ENCODE data around the gene CXCL3.

Gene CXCL3

GRCh38 chr4:74055096-74055495, 16.6 kb upstream of the CXCL3 start:
- DNase-seq: no peak

DNA sequence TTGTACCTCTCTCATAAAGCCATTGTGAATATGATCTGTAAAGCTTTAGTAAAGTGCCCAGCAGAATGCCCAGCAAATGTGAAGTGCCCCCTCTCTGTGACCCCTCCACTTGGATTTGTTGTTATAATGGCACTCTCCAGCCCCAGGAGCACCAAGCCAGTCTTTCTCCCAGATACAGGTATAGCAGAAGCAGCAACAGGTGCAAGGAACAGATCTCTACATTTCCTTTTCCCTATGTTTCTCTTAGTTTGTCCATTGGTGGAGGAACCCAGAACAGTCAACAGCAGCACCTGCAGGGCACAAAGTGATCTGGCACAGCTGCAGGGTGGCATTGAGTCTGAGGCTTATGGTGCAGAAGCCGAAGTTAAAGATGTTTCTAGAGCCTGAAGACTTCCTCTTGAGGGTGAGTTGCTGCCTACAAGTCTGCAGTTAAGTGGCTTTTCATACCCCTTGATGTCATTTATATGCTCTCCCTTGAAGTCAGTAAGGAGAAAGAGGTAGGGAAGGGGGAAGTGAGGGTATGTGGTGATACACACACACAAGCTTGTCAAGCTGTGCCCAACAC, 16.1 kb upstream of the CXCL3 start:
- DNase-seq: no peak

DNA sequence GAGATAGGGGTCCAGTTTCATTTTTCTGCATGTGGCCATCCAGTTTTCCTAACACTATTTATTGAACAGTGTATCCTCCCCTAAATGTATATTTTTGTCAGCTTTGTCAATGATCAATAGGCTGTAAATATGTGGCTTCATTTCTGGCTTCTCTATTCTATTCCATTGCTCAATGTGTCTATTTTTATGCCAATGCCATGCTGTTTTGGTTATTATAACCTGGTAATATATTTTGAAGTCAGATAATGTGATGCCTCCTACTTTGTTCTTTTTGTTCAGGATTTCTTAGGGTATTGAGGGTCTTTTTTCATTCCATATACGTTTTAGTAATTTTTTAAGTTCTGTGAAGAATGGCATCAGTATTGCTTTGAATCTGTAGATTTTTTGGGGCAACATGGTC, 8.7 kb upstream of the CXCL3 start:
- DNase-seq: no peak

- DNase-seq: no peak
Observed at GRCh38 chr4:74045772-74046171, 7.3 kb upstream of the CXCL3 start.

- DNase-seq: no peak
Observed at GRCh38 chr4:74045247-74045646, 6.8 kb upstream of the CXCL3 start.

- DNase-seq: no peak
Observed at GRCh38 chr4:74044677-74045076, 6.2 kb upstream of the CXCL3 start.

- DNase-seq: no peak
Observed at GRCh38 chr4:74042681-74043080, 4.2 kb upstream of the CXCL3 start.

- no peak for DNase-seq
Observed at GRCh38 chr4:74041418-74041817, 2.9 kb upstream of the CXCL3 start.

DNA sequence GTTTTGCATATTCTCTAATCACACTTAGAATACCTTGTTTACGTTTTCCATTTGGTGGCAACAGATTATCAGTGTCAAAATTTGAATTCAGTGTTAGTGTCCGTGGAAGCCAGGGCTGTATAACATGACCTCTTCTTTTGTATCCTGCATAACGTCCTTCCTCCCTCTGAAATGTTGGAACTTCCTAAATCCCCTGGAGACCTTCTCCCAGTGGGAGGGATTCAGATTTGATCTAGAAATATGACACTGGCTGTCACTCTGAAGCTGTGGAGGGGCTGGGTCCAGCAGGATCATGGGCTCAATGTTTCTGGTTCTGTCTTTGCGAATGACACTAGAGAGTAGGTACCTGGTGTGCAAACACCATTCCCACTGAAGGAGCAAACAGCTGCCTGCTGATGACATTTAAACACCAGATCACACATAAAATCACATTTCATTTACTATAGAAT, 850 bp upstream of the CXCL3 start:
- no peak for DNase-seq

GRCh38 chr4:74038086-74038424, 434 bp downstream of the CXCL3 start:
- no peak for DNase-seq

GRCh38 chr4:74037076-74037955, 1.2 kb downstream of the CXCL3 start:
- DNase-seq: no peak

DNA sequence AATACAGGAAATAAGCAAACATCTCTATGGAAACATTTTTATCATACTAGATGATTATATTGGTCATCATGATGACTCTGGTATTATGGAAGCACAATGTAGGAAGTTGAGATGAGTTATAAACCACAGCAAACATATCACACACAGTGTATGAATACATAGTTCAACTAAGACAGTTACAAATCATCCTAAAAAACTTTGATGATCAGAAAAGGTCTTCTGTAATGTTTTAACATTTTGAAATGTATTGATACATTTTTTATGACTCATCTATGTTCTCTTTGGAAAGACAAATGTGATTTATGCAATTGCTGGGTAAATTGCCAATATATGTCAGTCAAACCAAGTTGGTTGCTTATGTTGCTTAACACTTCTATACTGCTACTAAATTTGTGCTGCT, 4.8 kb downstream of the CXCL3 start:
- DNase-seq: no peak

DNA sequence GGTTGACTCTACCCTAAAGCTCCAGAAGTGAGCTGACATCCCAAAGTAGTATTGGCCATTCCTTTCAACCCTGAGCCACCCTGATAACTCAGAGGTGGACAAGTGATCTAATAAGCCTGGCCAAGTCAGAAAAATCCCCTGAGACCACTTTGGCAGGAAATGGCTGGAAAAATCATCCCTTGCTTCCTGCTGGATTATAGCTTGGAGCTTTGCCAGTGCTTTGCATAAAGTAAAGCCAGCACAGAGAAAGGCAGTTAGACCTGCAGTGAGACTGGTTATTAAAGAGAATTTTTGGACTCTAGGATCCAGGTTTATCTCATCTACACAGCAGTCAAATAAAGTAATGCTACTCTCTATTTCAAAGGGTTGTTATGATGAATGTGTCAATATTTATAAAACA, 6.4 kb downstream of the CXCL3 start:
- no peak for DNase-seq

GRCh38 chr4:74031576-74031975, 6.9 kb downstream of the CXCL3 start:
- DNase-seq: no peak

GRCh38 chr4:74030285-74030684, 8.2 kb downstream of the CXCL3 start:
- no peak for DNase-seq

DNA sequence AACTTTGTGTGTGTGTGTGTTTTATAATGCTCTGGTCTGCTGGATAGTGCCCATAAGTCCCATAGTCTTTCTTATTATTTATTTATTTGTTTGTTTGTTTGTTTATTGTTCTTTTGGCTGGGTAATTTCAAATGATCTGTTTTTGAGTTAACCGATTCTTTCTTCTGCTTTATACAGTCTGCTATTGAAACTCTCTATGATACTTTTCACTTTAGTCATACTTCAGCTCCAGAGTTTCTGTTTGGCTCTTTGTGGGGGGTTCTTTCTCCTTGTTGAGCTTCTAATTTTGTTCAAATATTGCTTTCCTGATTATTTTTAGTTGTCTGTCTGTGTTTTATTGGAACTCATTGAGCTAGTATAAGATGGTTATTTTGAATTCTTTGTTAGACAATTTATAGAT, 10.0 kb downstream of the CXCL3 start:
- no peak for DNase-seq

GRCh38 chr4:74023709-74024108, 14.8 kb downstream of the CXCL3 start:
- DNase-seq: no peak

- no peak for DNase-seq
Observed at GRCh38 chr4:74021601-74022000, 16.9 kb downstream of the CXCL3 start.

GRCh38 chr4:74018771-74019170, 19.7 kb downstream of the CXCL3 start:
- no peak for DNase-seq

DNA sequence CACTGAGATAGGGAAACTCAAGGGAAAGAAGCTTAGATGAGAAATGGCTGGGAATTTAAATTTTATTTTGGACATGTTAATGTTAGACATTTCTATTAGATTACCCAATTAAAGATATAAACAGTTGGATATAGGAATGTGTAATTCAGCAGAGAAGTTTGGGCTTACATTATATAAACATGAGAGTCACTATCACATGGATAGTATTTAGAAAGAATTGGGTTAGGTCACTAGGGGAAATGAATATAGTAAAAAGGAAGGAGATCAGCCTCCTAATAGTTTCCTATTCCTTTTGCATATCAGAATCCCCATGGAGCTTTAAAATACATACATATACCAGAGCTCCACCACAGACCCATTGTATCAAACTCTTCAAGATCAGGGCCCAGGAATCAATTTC, 20.4 kb downstream of the CXCL3 start:
- DNase-seq: no peak

GRCh38 chr4:74016068-74016467, 22.4 kb downstream of the CXCL3 start:
- no peak for DNase-seq

DNA sequence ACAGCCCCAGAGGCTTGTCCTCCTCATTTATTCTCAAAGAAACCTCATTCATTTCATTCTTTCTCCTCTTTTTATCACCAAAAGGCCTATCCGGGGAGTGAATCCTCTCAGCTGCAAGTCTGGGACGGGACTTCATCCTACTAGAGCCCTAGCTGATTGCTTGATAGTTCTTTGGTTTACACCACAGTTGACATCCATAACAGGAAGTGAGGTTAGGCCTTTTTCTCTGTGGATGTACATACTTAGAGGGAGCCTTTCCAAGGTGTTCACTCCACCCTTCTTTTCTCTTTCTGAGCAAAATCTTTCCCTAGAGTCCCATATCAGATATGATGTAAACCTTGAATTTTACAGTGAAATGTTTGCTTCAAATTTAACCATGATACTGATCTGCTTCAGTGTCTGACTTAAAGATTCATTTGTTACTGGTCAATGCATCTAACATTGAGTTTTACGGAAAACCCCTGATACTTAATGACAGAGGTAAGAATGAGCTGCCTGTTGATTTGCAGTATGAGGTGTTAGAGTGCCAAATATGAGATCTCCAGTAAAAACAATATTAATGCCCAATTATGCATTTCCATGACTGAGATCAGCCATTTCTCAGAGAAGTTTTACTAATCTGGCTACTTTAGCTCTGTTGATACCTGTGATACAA, 23.2 kb downstream of the CXCL3 start:
- no peak for DNase-seq

DNA sequence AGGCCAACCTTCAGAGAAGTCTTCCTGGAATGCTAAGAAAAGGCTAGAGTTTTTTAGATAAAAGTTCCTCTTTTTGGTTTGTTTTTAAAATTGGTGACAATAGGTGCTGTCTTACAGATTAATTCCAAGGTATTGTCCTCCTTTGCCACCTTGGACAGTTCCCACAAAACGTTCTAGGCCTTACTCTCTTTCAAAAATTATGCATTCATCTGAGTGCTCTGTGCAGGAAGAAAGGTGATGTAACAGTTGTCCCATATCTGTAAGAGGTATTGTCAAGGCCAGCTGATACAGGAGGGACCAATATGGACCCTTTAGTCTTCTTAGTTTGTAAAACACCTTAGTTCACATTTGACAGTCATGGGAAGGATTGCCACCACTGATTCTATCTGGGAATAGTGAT, 24.2 kb downstream of the CXCL3 start:
- no peak for DNase-seq

DNA sequence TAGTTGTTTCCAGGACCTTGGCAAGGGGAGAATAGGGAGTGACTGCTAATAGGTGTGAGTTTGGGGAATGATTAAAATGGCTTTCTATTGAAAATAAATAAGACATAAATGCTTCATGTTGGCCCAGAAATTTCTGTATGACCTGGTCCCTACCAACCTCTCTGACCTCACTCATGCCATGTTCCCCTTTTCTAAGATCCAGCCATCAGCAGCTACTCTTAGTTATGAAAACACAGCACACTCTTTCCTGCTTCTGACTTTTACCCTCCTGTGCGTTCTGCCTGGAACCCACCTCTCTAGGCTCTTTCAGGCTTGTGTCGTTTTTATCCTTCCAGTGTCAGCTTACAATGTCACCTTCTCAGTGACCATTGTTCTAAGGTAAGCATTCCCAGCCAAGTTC, 25.2 kb downstream of the CXCL3 start:
- no peak for DNase-seq

Measured in islet precursor cell (in vitro differentiated cells).